Endothelial cell of umbilical vein (primary cell): Measurements from ENCODE around the gene ELP4. TPM values are rescaled to one million over a fixed set of nuclear protein-coding genes. Genes with fewer than 3 reads are reported as not detected.

ENCODE experiments used
- BruUV-seq: library from RNA; stranded (reverse); fragments of 400-500 nt; replicated peaks from 2 replicates; lab custom pipeline; 2021; lab: Mats Ljungman, UMichigan
- CTCF ChIA-PET: fragments of 300-600, 350-600 bp; sonication (Branson Sonifier 250); formaldehyde crosslinking; loops from one replicate; lab custom pipeline; 2021; ENCODE audit warnings: antibody characterized with exemption, inconsistent platforms; lab: Charles Lee
- POLR2A ChIA-PET: fragments of 300-600, 350-600 bp; sonication (Branson Sonifier 250); formaldehyde crosslinking; loops from one replicate; lab custom pipeline; 2021; ENCODE audit warnings: antibody characterized with exemption, inconsistent platforms; lab: Charles Lee
- DNase-seq: peaks from one replicate; pipeline ENCODE4 v3.0.0-alpha.2; 2011; ENCODE audit warnings: low read depth, low spot score
- FAIRE-seq: peaks from 2 replicates; lab custom pipeline; 2011; peaks lifted over from hg19 to GRCh38; lab: Jason Lieb, UNC
- H2AFZ ChIP-seq: 2 replicates; pipeline ENCODE4 v1.6.0; 2012; ENCODE audit warnings: low read depth, low read length, control low read depth, inconsistent platforms
- H3K27ac ChIP-seq: 2 replicates; pipeline ENCODE4 v1.5.1; 2011; ENCODE audit warnings: low read depth, mild to moderate bottlenecking, control low read depth, low read length, moderate library complexity; ENCODE audit not compliant: insufficient read depth
- H3K27me3 ChIP-seq, 2 experiments: 2 replicates each; pipeline versions ENCODE4 v1.6.0 to v1.6.1; 2011; ENCODE audit warnings: low read length in 2 of 2, mixed read lengths in 1 of 2; ENCODE audit not compliant: control insufficient read depth in 2 of 2, insufficient read depth in 2 of 2
- H3K36me3 ChIP-seq, 2 experiments: 2 replicates in 1 of 2; 3 replicates in 1 of 2; pipeline ENCODE4 v1.5.1; 2011; ENCODE audit warnings: low read length in 2 of 2, mild to moderate bottlenecking in 1 of 2, moderate library complexity in 1 of 2; ENCODE audit not compliant: control insufficient read depth in 2 of 2, insufficient read depth in 2 of 2; ENCODE audit errors: extremely low read depth in 1 of 2
- H3K4me1 ChIP-seq: 3 replicates; pipeline ENCODE4 v1.5.1; 2011; ENCODE audit warnings: mild to moderate bottlenecking, low read length; ENCODE audit not compliant: control insufficient read depth, insufficient read depth; ENCODE audit errors: extremely low read depth
- H3K4me2 ChIP-seq: 2 replicates; pipeline ENCODE4 v1.6.1; 2011; ENCODE audit warnings: low read length, control low read depth, mixed read lengths; ENCODE audit not compliant: insufficient read depth
- H3K4me3 ChIP-seq, 3 experiments: fragments of 200-600 bp in 1 of 3; sonication (generic), shearing (Covaris generic) in 1 of 3; replicated peaks in 1 of 3; 2 replicates each; pipeline ENCODE4 v1.5.1; 2011 to 2016; ENCODE audit warnings: control low read depth in 3 of 3, low read length in 3 of 3, mild to moderate bottlenecking in 2 of 3, inconsistent platforms in 1 of 3, low read depth in 1 of 3, moderate library complexity in 1 of 3; ENCODE audit not compliant: insufficient read depth in 1 of 3
- H3K79me2 ChIP-seq: 2 replicates; pipeline ENCODE4 v1.6.0; 2012; ENCODE audit warnings: low read length, inconsistent platforms; ENCODE audit not compliant: control insufficient read depth, insufficient read depth
- H3K9ac ChIP-seq: replicated peaks from 2 replicates; pipeline ENCODE3; 2011; ENCODE audit warnings: low read length, control low read depth; ENCODE audit not compliant: insufficient read depth; ENCODE audit errors: extremely low read depth
- H3K9me1 ChIP-seq: replicated peaks from 3 replicates; pipeline ENCODE4 v1.6.0; 2011; ENCODE audit warnings: mild to moderate bottlenecking, low read length; ENCODE audit not compliant: control insufficient read depth, insufficient read depth; ENCODE audit errors: extremely low read depth
- H3K9me3 ChIP-seq: replicated peaks from 2 replicates; pipeline ENCODE4 v1.5.1; 2012; ENCODE audit warnings: low read length, inconsistent platforms; ENCODE audit not compliant: control insufficient read depth, insufficient read depth
- H4K20me1 ChIP-seq: replicated peaks from 2 replicates; pipeline ENCODE3; 2011; ENCODE audit warnings: mild to moderate bottlenecking, low read length; ENCODE audit not compliant: control insufficient read depth, insufficient read depth; ENCODE audit errors: extremely low read depth
- CTCF ChIP-seq, 2 donors: IDR thresholded peaks; 1 replicate in 1 of 2; 2 replicates in 1 of 2; pipeline ENCODE4 v1.5.1; 2011; ENCODE audit warnings: low read length in 2 of 2, mild to moderate bottlenecking in 2 of 2, moderate library complexity in 2 of 2, control low read depth in 1 of 2, inconsistent platforms in 1 of 2, low read depth in 1 of 2; ENCODE audit not compliant: insufficient read depth in 1 of 2; ENCODE audit errors: extremely low read depth in 1 of 2
- EZH2 ChIP-seq: IDR thresholded peaks from 2 replicates; pipeline ENCODE4 v1.6.1; 2012; ENCODE audit warnings: borderline replicate concordance, low read depth, mild to moderate bottlenecking, moderate library complexity, low read length, inconsistent platforms; ENCODE audit not compliant: severe bottlenecking
- FOS ChIP-seq: IDR thresholded peaks from 2 replicates; pipeline ENCODE4 v1.6.1; 2011; ENCODE audit warnings: mild to moderate bottlenecking, low read length, moderate library complexity, borderline replicate concordance; ENCODE audit not compliant: insufficient read depth
- GATA2 ChIP-seq: IDR thresholded peaks from 2 replicates; pipeline ENCODE4 v1.7.0; 2011; ENCODE audit warnings: low read depth, mild to moderate bottlenecking, moderate library complexity, mixed read lengths, low read length; ENCODE audit not compliant: insufficient read length, insufficient read depth
- MAX ChIP-seq: IDR thresholded peaks from 2 replicates; pipeline ENCODE4 v1.6.1; 2011; ENCODE audit not compliant: insufficient read depth, insufficient read length
- dilution Hi-C: fragments of 300-500 bp; cut with MboI; formaldehyde crosslinking; loops from one replicate; pipeline ENCODE4 v1.15.0; 2019; ENCODE audit warnings: low sequenced_read_pairs; ENCODE audit not compliant: extremely low pct_ligation_motif_present
- intact Hi-C: fragments of 100-400 bp; cut with micrococcal nuclease; formaldehyde crosslinking; loops from one replicate; pipeline ENCODE4 v1.10.0; 2022
- polyA plus RNA-seq, 4 experiments: library from polyadenylated mRNA; depleted of rRNA in 3 of 4; stranded (reverse) in 3 of 4; unstranded in 1 of 4; fragments of >200 nt; gene quantifications; 2 replicates each; pipeline versions ENCODE4 v1.2.1 to v1.2.3, GENCODE V29; 2011 to 2012; ENCODE audit warnings: missing spikeins in 1 of 4
- total RNA-seq: library from RNA; stranded (reverse); gene quantifications from 2 replicates; pipeline ENCODE4 v1.2.3, GENCODE V29; 2021

The ELP4 gene
- total and polyA plus RNA-seq, 2 donors (not counting 3 experiments of a cell fraction or from before 2014, with no cell fraction given) = 11.6 to 16.3 TPM

- Histone ChIP-seq H3K27me3 (peaks cover 90 to 97% of the 10 kb centered on the region in 2 experiments), H3K9ac (no peak overlapping the region), H3K36me3 (no peaks in the 10 kb centered on the region), H3K79me2 (no peaks in the 10 kb centered on the region), H2AFZ (no peak overlapping the region), H3K4me3 (no peak overlapping the region), H4K20me1 (peaks cover 3% of the 10 kb centered on the region), H3K9me3 (no peaks in the 10 kb centered on the region), H3K4me1 (peaks cover 5% of the 10 kb centered on the region), H3K27ac (no peak overlapping the region), H3K9me1 (no peaks in the 10 kb centered on the region), H3K4me2 (no peak overlapping the region)
- CTCF ChIA-PET = no interaction called here
- BruUV-seq = no TSS peak
- no peak for TF ChIP-seq FOS
- no peak for TF ChIP-seq GATA2
- no peak for TF ChIP-seq MAX
- peak; percentile 18 for TF ChIP-seq EZH2
- TF ChIP-seq CTCF (IDR thresholded peaks at IDR 0.05; ENCODE audit: extremely low read depth in 1 of 2, insufficient read depth in 1 of 2, low read depth in 1 of 2, low read length in 2 of 2) = no peak
- DNase-seq (no peak), FAIRE-seq (no peak)
- dilution Hi-C loops (no loop called here), intact Hi-C loops (loop anchor here (2.0 to 10.0 kb wide), 4 partner anchors 21 to 405 kb away; partner anchors contain the start of genes ELP4 and IMMP1L)
- POLR2A ChIA-PET = no interaction called here
These were observed 290.1 kb downstream of the ELP4 start for GRCh38 chr11:31799435-31800397.
